CD4-positive, alpha-beta T cell treated with Interferon alpha-2 for 1 hour (primary cell): ENCODE data around the gene TTC1.
A peak's percentile ranks its signal among the peaks of the same experiment; 100 is the strongest.
"Not testable (repeated sequence)": the region's sequence is repeated elsewhere in the genome, so short reads cannot be mapped to it uniquely, and the experiment has no call there.

Experiments used
- DNase-seq, 2 donors: peaks; one replicate each; pipeline ENCODE4 v3.0.0-alpha.2; 2020 to 2022

The TTC1 gene, protein sequence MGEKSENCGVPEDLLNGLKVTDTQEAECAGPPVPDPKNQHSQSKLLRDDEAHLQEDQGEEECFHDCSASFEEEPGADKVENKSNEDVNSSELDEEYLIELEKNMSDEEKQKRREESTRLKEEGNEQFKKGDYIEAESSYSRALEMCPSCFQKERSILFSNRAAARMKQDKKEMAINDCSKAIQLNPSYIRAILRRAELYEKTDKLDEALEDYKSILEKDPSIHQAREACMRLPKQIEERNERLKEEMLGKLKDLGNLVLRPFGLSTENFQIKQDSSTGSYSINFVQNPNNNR

DNA sequence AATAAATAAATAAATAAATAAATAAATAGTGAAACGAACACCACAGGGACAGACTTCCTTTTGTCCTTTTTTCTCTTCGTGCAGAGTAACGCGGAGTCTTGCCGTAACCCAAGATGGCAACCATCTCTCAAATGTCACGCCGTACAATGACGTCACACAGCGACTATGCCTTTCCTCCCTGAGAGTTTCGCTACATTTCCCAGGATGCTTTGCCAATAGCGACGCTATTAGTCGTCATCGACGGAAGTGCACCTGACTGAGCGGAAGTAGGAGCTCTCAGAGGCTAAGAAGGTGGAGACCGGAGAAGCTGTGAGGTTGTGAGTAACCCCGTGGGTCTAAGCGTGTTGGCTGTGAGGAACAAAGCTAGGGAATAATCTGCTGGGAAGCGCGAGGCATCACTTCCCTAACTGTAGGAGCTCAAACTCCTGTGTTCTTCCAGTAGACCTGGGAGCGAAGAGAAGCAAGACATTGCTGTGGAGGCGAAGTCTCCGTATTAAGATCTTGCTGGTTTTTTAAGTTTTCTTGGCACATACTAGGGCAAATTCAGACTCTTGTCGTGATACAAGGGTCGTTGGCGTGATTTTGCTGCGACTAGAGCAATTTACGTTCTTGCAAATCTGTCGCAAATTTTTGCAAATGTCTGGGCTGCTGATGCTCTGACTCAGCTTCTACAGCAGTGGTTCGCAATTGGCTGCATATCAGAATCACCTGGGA lies at the start of gene TTC1:
TSS of gene TTC1 (plus strand) at position 263 of the 714 bp plus-strand sequence. CDS start 1,390 bp downstream, outside the sequence.
- DNase-seq, result peak; percentile 95 to 96

DNA sequence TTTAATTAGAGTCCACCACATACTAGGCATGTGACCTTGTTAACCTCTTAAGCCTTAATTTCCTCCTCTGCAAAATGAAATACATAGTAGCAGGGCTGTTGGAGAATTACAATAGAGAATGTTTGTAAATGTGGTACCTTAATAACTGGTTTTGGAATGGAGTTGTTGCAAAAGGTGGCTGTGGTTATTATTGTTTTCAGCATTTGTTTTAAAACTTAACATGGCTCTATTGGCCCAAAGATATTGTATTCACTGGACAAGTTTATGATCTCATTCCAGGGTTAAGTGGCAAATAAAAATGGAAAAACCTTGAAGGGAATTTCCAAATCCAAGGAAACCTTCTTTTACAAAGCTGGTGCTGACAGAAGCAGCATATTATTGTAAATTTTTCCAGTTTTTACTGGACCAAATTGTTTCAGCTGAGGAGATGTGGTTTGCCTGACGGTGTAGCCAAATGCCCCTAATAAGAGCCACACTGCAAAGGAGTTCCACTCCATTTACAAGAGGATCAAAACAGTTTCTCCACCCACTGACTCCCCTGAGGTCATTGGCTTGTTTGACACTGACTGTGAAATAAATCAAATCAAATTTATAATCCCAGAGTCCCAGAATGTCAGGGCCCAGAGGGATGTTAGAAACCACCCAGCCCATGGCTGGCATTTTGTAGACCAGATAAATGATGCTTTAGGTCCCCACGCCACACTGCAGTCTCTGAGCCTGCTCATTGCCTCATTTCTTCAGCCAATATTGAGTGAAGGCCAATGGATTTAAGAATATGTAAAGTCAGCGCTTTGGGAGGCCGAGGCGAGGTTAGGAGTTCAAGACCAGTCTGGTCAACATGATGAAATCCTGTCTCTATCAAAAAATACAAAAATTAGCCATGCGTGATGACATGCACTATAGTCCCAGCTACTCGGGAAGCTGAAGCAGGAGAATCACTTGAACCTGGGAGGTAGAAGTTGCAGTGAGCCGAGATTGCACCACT lies 47.5 kb upstream of the TTC1 start:
- no peak for DNase-seq

DNA sequence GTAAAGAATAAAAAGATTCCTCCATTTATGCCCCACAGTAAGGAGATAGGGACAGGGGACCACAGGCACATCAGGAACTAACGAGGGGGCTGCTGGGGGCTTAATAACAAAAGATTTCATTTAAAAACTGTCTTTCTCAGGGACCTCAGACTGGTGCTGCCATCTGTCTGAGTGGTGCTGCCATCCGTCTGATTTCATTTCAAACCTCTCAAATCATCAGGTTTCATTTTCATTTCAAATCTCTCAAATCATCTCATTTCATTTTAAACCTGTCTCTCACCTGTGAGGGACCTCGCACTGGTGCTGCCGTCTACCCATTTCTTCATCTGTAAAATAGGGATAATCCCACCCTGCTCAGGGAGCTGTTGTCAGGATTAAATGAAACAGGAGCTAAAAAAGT lies 46.7 kb upstream of the TTC1 start:
- DNase-seq, result no peak

DNA sequence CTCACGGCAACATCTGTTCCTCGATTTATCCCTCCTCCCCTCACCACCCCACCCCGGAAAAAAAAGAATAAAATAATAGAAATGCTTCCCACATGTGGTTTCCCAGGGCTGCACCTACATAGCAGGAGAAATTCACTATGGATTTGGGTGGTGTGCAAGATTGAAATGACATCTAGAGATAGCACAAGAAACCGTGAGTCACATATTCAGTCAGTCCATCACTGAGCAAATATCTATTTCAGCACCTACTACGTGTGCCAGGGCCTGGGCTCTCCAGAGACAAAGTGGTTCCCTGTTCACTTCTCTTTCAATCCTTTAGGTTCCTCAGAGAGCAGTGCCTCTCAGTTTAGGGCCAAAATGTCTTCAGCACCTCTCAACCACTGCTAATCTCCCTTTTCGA lies 45.0 kb upstream of the TTC1 start:
- DNase-seq, result no peak

DNA sequence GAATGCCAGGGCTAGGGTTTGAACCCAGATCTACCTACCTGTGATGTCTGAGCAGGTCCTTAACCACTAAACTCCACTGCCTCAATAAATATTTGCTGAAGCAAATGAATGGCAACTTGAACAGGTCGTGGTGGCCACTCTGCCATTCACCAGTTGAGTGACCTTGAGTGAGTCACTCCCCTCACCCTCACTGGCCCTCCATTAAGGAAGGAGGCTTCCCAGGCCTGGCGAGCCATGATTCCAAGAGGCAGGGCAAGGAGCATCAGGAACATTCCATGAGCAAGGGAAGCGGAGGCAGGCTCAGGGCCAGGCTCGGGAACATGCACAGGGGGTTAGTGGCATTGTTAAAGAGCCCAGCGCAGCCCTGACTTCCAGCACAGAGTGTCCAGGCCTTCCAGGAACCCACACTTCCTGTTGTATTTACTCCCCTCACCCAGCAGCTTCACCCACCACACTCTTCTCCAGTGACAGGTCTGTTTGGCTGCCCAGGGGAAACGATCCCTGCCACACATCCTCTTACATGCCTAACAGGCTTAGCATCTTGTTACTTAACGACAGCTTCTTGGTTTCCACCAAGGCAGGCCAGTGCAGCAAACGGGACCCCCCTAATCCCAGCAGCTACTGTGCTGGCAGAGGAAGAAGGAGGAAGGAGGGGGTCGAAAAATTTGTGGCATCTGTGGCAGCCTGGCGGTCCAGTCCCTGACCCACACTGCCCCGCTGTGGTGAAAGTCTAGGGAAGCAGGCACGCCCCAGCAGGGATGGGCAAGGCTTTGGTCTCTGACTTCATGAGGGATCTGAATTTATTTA lies 43.7 kb upstream of the TTC1 start:
- peak in 1 of 2 donors; percentile 13 for DNase-seq

DNA sequence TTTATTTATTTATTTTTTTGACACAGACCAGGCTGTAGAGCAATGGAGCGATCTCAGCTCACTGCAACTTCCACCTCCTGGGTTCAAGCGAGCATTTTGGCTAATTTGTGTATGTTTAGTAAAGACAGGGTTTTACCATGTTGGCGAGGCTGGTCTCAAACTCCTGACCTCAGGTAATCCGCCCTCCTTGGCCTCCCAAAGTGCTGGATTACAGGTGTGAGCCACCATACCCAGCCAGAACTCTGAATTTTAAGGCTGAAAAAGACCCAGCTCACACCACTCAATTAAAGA lies 43.2 kb upstream of the TTC1 start:
- not testable (repeated sequence) for DNase-seq

DNA sequence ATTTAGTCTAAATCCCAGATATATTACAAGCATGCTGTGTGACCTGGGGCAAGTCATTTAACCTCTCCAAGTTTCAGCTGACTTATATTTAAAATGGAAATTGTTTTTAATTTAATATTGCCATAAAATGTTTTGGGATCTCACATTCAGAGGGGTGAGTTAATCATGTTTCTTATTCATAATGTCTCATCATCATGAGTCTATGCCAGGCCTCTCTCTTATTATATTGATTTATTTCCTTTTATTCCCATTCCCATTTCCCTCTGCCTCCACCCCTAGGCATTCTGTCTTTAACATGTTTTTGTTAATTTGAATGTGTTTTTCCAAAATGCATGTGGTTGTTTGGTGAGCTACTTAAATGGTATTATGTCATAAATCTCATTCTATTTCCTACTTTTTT lies 39.0 kb upstream of the TTC1 start:
- no peak for DNase-seq

DNA sequence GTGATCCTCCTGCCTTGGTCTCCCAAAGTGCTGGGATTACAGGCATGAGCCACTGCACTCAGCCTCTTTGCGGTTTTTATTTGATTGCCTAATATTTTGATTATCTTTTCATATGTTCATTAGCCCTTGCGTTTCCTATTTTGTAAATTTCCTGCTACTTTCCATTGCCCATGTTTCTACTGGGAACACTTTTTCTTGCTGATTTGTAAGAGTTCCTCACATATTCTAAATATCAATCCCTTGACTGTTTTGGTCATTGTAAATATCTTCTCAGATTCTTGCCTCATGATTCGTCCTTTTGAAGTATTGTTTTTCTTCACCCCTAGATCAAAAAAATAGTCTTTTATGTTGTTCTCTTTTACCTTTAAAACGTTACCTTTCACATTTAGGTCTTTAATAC lies 37.9 kb upstream of the TTC1 start:
- no peak for DNase-seq

DNA sequence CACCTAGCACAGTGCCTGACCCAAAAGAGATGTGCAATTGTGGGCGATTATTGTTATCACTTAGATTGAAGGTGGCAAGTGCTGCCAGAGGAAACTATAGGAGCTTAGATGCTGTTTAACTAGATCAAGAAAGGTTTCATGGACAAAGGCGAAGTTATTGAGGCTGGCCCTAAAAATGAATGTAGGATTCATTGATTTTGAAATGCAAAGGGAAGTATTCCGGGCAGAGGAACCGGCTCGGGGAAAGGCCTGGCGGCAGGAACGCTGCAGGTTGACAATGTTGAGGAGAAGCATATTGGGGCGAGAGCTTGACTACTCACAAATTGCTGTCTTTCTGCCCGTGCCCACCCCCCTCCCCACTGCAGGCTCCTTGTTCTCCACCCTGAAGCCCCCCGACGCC lies 37.4 kb upstream of the TTC1 start:
- no peak for DNase-seq

DNA sequence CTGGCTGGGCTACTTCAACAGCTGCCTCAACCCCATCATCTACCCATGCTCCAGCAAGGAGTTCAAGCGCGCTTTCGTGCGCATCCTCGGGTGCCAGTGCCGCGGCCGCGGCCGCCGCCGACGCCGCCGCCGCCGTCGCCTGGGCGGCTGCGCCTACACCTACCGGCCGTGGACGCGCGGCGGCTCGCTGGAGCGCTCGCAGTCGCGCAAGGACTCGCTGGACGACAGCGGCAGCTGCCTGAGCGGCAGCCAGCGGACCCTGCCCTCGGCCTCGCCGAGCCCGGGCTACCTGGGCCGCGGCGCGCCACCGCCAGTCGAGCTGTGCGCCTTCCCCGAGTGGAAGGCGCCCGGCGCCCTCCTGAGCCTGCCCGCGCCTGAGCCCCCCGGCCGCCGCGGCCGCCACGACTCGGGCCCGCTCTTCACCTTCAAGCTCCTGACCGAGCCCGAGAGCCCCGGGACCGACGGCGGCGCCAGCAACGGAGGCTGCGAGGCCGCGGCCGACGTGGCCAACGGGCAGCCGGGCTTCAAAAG lies 36.9 kb upstream of the TTC1 start:
- no peak for DNase-seq

DNA sequence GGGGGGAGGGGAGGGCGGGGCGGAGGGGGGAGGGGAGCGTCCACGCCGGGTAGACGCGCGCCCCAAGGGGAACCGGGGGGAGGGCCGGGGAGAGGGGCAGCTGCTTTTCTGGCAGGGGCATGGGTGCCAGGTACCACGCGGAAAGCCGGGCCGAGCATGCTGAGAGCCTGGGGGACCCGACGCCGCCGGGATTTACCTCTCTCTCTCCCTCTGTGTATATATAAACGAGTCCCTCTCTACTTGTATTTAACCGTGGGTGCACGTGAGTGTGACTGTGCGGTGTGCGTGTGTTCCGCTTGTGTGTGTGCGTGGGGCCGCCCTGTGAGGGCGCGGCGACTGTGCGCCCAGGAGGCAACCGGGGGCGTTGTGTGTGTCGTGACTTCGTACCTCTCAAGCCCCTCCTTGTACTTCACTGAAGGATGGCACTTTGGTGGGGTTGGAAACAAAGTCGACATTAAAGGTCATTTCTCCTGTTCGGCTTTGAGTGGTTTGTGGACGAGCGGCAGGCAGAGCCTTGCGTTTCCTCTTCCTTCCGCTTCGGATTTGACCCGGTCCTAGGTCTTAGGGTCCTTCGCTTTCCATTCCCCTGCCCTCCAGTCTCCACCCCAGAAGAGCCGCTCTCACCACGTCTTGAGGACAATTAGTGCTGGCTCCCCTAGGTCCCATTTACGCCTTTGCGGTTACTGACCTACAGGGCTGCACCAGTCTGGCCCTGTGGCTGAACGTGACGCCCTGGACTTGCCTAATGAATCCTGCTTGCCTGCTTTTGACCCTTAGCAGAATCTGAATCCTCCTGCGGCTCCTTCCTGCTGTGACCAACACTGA lies 36.2 kb upstream of the TTC1 start:
- DNase-seq, result no peak

DNA sequence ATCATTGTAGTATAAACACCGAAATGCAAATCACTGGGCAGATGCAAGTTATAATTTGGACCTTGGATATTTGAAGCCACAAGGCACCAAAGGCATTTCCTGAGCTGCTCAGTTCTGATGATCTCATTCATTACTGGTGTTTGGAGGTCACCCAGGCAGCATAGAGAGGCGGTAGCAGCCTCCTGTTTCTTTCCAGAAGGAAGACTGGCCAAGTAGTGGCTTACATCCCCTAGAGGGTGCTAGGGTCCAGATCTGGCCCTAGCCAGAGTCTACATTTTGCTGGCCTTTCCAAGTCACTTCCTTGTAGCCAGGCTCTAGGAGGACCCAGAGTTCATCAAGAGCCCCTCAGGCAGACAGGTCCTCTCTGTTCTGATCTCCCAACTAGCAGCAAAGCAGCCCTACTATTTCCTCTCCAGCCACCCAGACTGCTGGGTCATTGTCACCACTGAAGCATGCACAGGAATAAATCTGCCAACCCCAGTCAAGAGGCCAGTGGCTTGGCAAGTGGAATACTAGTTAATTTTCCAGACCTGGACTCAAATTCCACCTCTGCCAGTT lies 33.4 kb upstream of the TTC1 start:
- no peak for DNase-seq

DNA sequence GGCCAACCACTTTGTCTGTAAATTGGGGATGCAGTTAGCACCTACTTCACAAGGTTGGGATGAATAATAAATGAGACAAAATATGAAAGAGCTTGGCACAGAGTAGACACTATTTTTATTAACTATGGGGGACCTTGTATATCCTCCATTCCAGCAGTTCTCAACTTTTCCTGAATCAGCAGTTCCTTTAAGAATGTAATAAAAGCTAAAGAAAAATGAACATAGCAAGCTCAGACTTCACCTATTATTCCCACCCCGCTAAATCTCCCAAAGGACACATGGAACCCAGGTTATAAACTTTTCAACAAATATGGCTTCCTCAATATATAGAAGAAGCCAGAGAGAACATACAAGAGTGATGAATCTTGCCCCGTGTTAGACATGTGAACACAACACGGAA lies 32.0 kb upstream of the TTC1 start:
- DNase-seq, result no peak

DNA sequence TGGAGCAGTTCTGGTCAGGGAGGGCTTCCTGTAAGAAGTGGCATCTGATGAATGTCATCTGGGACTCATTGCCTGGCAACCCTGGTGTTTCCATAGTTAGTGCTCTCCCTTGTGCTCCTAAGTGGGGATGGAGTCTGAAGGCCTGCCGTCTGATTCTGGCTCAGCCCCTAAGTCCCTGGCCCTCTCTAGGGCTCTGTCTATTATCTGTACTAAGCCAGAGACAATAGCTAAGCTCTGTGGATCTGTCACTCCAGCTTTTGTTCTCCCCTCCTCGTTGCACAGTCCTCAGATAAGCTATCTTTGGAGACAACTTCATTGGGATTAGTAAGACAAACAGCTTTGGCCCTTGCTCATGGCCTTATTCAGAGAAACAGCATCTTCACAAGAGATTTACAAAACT lies 30.6 kb upstream of the TTC1 start:
- no peak for DNase-seq

DNA sequence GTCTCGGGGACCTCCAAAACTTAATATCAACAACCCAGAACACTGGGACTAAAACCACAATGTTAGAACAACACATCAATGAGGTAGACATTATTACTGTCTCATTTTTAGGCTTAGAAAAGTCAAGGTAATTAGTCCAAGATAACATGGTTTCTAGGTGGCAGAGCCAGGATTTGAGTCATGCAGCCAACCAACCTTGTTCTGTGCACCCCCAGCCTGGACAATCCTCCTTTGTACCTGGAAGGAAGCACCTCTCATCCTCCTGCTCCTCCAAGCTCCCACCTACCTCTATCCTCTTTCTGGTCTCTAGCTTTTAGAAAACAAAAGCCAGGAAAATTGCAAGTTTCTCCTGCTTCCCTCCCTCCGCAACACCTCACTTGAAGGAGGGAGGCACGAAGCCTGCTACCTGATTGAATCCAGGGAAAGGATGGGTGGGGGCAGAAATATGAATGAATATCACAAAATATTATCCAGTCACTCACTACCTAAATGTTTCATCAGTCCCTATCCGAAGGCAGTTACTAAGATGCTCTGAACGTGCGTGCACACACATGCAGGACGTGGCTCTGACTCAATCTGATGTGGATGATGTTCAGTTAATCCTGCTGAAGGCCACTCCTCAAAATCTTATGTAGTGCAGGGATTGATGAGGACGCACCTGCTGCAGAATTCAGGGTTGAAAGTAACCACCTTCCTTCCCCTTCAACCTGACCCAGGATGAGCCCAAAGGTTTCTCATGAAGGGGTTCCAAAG lies 26.3 kb upstream of the TTC1 start:
- DNase-seq, result no peak

DNA sequence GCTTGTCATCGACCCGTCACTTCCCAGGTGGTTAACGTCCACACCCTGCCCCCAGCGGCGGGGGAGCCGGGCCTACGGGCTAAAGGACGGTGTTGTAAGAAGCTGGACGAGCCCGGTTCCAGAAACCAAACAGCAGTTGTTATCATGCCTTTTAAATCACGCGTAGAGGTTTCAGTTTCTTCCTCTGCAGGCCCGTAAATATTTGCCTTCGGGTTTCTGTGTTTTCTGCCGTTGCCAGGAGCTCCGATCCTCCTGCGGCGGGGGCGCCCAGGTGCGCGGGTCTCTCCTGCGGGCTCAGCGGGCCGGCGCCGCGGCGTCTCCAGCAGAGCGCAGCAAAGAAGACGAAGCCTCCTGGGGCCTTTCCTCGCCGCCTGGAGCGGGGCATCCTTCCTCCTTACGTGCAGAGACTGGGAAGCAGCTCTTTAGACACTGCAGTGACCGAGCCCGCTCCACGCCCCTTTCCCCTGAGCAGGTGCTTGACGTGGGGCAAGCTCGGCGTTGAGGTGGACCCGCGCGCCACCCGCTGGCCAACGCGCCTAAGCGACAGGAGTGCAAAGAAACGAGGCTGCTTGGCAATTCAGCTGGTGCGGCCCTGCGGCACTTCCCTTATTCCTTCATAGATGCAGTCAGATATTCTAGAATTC lies 21.8 kb upstream of the TTC1 start:
- peak; percentile 74 to 76 for DNase-seq

DNA sequence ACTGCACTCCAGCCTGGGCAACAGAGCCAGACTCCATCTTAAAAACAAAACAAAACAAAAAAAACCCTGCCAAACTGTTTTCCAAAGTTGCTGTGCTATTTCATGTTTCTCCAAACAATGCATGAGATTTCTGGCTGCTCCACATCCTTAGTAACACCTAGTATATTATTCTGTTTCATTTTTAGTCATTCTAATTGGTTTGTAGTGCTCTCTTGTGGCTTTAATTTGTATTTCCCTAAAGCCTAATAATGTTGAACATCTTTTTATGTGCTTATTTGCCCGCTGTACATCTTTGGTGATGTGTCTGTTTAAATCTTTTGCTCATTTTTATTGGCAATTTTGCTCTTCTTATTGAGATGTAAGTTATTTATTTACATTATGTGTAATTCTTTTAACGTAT lies 18.4 kb upstream of the TTC1 start:
- no peak for DNase-seq

DNA sequence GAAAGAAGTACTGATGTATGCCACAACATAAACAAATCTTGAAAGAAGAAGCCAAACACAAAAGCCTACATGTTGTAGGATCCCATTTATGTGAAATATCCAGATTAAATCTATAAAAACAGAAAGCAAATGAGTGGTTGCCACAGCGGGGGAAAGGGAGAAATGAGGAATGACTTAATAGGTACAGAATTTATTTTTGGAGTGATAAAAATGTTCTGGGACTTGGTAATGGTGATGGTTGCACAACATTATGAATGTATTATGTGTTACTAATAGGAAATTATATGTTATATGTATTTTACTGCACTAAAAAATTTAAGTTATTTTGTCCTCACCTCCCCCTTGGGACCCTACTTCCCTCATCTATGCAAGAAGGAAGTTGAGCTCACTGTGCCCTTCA lies 16.4 kb upstream of the TTC1 start:
- DNase-seq, result no peak

DNA sequence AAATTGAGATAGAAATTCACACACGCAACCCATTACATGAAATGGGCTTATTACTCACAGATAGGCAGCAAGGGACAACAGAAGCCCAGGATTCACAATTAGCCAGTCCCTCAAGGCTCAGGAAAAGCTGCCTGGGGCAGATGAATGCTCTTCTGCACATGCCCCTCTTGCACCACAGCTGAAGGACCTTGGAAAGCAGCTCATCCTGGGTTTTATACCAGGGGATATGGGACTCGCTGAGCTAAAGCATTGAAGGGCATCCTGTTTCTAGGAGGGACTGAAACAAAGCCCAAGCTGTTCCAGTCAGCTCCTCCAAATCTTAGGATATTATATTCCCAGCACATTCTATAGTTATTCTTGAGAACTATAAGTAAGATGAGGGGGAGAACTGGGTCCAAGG lies 15.7 kb upstream of the TTC1 start:
- DNase-seq, result no peak

DNA sequence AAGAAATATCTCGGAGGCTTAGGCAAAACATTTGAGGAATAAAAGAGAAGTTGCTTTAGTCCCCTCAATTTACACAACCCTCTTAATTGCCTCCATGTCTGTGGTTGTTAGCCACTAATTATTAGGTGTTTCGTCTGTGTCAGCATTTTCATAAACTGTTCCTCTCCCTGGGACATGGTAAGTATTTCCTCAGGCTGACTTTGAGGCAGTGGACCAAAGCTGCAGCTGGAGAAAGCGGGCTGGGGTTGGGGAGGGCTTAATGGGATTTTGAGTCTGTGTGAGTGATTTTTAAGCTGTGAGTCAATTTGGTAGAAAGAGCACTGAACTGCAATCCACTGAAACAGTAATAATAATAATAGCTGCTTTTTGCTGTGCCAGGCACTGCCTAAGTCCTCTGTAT lies 13.0 kb upstream of the TTC1 start:
- DNase-seq, result no peak
